Stimulated activated CD4-positive, alpha-beta T cell treated with anti-CD3 and anti-CD28 coated beads, TNF-alpha, amount 100 ng/mL, for 4 hours (primary cell): ENCODE data around the gene FGF22.
"Not testable (repeated sequence)": the region's sequence is repeated elsewhere in the genome, so short reads cannot be mapped to it uniquely, and the experiment has no call there.

ENCODE experiments used
- DNase-seq, 3 experiments: peaks; one replicate each; pipeline ENCODE4 v3.0.0-alpha.2; 2020; ENCODE audit warnings: low read depth in 3 of 3

Gene FGF22

GRCh38 chr19:639253-640160 is at the start of gene FGF22:
TSS of gene FGF22 (plus strand) at chr19:639879. CDS start at chr19:639926, 47 bp downstream.
- DNase-seq, result peak; percentile 93 to 97 (median 94)

GRCh38 chr19:590396-590745 is 49.3 kb upstream of the FGF22 start:
- no peak for DNase-seq

DNA sequence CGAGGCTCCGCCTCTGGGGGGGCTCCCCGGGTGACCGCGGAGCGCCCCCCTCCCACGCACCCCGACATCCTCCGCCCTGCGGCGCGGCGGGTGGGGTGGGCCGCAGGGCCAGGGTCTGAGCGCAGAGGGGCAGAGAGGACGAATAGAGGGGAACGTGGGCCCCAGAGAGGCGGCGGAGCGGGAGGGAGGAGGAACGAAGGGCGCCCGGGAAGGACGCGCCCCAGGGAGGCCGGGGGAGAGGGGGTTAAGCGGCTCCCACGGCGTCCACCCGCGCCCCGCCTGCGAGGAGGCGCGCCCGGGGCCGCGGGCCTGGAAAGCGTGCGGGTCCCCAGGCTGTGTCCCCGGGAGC is 49.0 kb upstream of the FGF22 start:
- no peak for DNase-seq

DNA sequence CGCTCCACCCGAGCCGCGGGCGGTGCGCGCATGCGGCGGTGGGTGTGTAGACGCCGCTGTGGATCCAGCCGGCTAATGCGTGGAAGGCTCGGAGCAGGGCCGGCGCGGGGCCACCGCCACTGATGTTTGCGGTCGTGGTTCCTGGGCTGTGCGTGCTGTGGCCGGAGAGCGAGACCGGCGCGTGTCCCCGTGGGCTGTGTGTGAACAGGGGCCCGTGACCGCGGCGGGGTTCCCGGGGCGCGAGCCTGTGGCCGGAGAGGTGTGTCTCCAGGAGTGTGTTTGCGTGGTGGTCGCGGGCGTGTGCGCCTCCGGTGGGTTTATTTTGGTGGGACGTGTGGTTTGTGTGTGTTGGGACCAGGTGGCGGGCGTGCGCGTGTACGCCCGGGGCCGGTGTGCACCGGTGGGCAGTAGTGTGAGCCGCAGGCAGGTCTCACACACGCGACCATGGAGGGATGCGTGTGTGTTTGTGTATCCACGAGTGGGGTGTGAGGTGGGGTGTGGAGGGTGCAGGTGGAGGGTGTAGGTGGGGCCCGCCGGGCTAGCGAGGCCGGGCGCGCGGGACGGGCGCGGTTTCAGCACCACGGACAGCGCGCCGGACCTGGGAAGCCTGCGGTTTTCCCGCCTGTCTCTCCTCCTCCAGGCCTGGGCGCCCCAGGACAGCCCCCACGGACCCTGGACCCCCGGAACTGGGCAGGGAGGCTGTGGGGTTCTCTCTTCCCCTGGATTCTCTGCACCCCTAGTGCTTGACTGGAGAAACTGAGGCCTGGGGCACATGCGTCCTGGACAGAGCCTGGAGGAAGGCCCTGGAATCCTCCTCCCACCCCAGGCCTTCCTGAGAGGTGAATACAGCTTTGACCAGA is 48.4 kb upstream of the FGF22 start:
- no peak for DNase-seq

DNA sequence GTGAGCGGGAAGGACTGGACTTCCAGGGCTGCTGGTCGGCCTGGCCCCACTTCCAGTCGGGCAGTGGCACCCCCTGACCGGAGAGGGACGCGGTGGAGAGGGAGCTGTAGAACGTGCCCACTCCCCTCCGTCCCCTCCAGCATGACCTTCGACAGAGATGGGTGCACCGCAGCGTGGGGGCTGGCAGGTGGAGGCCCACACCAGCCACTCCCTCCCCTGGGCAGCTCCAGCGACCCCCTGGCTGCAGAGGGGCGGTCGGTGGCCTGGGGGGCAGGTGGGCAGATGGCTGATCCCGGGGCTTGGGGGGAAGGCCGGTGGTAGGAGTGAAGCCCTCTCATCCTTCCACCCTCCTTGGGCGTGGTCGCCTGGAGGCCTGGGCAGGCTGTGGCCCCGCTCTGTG is 47.6 kb upstream of the FGF22 start:
- DNase-seq, result no peak

GRCh38 chr19:593055-593454 is 46.6 kb upstream of the FGF22 start:
- DNase-seq, result no peak

- DNase-seq, result no peak
These were observed 46.2 kb upstream of the FGF22 start for GRCh38 chr19:593505-593904.

DNA sequence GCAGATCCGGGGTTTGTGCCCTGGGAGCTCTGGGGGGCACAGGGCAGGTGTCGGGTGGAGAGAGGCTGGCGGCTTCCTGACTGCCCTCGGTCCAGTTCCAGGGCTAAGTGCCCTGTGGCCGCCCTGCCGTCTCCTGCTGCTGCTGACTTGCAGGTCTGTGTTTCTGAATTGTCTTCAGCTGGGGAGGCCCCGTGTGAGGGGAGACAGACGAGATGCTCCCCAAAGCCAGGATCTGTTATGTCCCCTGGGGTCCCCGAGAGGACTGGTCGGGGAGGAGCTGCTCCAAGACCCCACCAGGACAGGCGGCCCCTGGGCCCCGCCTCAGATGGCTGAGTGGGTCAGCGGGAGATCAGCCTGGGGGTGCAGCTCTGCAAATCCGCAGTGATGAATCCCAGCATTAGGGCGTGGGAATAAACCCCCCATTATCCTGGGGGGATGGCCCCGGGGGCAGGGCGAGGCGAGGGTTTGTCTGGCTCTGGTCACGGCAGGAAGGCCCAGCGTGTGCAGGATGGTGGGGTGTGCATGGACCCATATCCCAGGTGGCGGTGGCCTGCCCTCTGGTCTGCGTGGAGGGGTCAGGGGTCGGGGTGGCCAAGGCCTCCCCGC is 45.3 kb upstream of the FGF22 start:
- no peak for DNase-seq

GRCh38 chr19:595326-596262 is 44.1 kb upstream of the FGF22 start:
- DNase-seq, result no peak

- no peak for DNase-seq
These were observed 43.4 kb upstream of the FGF22 start for GRCh38 chr19:596263-596655.

DNA sequence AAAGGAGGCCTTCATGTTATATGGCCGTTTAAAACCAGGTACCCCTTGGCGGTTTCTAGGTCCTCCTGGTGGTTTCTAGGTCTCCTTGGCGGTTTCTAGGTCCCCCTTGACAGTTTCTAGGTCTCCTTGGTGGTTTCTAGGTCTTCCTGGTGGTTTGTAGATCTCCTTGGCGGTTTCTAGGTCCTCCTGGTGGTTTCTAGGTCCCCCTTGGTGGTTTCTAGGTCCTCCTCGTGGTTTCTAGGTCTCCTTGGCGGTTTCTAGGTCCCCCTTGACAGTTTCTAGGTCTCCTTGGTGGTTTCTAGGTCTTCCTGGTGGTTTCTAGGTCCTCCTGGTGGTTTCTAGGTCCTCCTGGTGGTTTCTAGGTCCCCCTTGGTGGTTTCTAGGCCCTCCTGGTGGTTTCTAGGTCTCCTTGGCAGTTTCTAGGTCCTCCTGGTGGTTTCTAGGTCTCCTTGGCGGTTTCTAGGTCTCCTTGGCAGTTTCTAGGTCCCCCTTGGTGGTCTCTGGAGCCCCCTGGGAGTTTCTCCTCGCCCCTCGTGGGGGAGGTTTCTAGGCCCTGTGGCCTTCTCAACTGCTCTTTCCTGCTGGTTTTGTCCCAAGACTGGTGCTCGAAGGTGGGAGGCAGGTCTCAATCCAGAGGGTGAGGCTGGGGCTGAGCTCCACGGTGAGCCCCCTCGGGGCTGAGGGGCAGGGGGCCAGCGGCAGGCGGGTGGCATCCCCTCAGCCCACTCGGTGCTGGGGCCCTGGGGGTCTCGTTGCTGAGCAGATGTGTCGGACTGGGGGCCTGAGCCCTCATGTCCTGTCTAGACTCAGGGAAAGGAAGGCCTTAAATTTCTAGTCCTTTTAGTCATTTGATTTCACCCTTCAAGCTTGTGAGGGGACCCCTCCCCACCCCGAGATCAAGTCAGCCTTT is 42.0 kb upstream of the FGF22 start:
- no peak for DNase-seq

GRCh38 chr19:601310-601709 is 38.4 kb upstream of the FGF22 start:
- DNase-seq, result no peak

DNA sequence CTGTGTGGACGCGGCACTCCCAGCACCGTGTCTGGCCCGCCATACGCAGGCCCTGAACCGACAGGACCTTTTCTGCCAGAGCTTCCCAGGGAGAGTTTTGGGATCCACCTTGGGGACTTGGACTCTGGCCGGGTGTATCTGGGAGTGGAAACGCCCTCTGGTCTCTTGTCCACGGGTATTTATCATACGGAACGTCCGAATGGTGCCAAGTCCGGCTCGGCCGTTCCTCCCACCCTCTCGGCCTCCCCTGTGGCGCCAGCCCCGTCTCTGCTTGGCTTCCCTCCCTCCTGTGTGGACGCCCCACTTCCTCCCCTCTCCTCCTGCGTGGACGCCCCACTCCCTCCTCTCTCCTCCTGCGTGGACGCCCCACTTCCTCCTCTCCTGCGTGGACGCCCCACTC is 37.9 kb upstream of the FGF22 start:
- no peak for DNase-seq

DNA sequence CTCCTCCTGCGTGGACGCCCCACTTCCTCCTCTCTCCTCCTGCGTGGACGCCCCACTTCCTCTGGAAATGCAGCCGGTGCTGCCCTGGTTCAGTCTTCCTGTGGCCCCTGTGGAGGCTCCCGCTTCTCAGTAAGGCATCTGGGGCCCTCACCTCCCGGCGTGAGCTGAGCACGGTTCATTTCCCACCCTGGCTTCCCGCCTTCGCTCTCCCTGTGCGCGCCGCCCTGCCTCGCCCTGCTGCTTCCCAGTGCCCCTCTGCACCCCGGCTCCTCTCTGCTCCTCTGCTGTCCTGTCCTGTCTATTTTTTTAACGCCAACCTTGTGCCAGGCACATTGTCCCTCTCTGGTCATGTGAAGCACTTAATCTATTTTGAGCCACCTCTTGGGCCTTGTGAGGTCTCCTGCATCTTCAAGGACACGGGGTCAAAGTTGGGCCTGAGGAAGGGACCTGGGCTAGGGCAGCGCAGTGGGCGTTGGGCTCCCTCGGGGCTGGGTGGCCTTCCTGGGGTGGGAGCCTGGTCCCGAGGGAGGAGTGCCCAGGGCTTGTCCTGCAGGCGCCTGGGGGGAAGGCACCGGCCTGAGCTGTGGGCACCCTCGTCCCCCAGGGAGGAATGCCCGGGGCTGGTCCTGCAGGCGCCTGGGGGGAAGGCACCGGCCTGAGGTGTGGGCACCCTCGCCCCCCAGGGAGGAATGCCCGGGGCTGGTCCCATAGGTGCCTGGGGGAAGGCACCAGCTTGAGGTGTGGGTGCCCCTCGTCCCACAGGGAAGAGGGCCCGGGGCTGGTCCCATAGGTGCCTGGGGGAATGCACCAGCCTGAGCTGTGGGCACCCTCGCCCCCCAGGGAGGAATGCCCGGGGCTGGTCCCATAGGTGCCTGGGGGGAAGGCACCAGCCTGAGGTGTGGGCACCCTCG is 37.0 kb upstream of the FGF22 start:
- no peak for DNase-seq

DNA sequence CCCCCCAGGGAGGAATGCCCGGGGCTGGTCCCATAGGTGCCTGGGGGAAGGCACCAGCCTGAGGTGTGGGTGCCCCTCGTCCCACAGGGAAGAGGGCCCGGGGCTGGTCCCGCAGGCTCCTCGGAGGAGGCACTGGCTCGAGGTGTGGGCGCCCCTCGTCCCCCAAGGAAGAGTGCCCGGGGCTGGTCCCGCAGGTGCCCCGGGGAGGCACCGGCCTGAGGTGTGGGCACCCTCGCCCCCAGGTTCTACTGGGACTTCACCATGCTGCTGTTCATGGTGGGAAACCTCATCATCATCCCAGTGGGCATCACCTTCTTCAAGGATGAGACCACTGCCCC is 36.4 kb upstream of the FGF22 start:
- not testable (repeated sequence) for DNase-seq

GRCh38 chr19:603779-604178 is 35.9 kb upstream of the FGF22 start:
- not testable (repeated sequence) for DNase-seq

- no peak for DNase-seq
These were observed 35.3 kb upstream of the FGF22 start for GRCh38 chr19:604355-604754.

- DNase-seq, result not testable (repeated sequence)
These were observed 34.4 kb upstream of the FGF22 start for GRCh38 chr19:605061-605971.
